Fibroblast of lung (primary cell): ENCODE data around the gene CEP97. TPM values are rescaled to one million over a fixed set of nuclear protein-coding genes. Genes with fewer than 3 reads are reported as not detected.

Experiments
- DNase-seq, 2 donors: peaks; one replicate each; pipeline versions ENCODE4 v3.0.0 to v3.0.0-alpha.2; 2010; ENCODE audit warnings: low read depth in 2 of 2
- H2AFZ ChIP-seq: 2 replicates; pipeline ENCODE4 v1.5.1; 2012; ENCODE audit warnings: low read length, control low read depth, inconsistent platforms
- H3K27ac ChIP-seq: 2 replicates; pipeline ENCODE4 v1.5.1; 2011; ENCODE audit warnings: low read length, control low read depth; ENCODE audit not compliant: insufficient read depth
- H3K27me3 ChIP-seq: 2 replicates; pipeline ENCODE4 v1.5.1; 2011; ENCODE audit warnings: mild to moderate bottlenecking, low read length; ENCODE audit not compliant: control insufficient read depth, insufficient read depth
- H3K36me3 ChIP-seq: 2 replicates; pipeline ENCODE4 v1.5.1; 2011; ENCODE audit warnings: low read length; ENCODE audit not compliant: control insufficient read depth, insufficient read depth
- H3K4me1 ChIP-seq: 2 replicates; pipeline ENCODE4 v1.5.1; 2011; ENCODE audit warnings: low read length; ENCODE audit not compliant: control insufficient read depth, insufficient read depth; ENCODE audit errors: extremely low read depth
- H3K4me2 ChIP-seq: 2 replicates; pipeline ENCODE4 v1.5.1; 2011; ENCODE audit warnings: low read length, control low read depth; ENCODE audit not compliant: insufficient read depth; ENCODE audit errors: extremely low read depth
- H3K4me3 ChIP-seq, 4 experiments: fragments of 200-600 bp in 1 of 4; sonication (generic) in 1 of 4; replicated peaks in 1 of 4; 2 replicates each; pipeline ENCODE4 v1.5.1; 2011 to 2016; ENCODE audit warnings: low read length in 4 of 4, low read depth in 3 of 4, mild to moderate bottlenecking in 3 of 4, control low read depth in 2 of 4, inconsistent platforms in 1 of 4, mixed read lengths in 1 of 4; ENCODE audit not compliant: insufficient read depth in 1 of 4; ENCODE audit errors: control extremely low read depth in 1 of 4
- H3K79me2 ChIP-seq: 2 replicates; pipeline ENCODE4 v1.5.1; 2012; ENCODE audit warnings: mild to moderate bottlenecking, low read length, inconsistent platforms; ENCODE audit not compliant: control insufficient read depth, insufficient read depth
- H3K9ac ChIP-seq: 2 replicates; pipeline ENCODE4 v1.5.1; 2011; ENCODE audit warnings: mild to moderate bottlenecking, low read length, control low read depth; ENCODE audit not compliant: insufficient read depth
- H3K9me3 ChIP-seq: 2 replicates; pipeline ENCODE4 v1.5.1; 2012; ENCODE audit warnings: low read depth, low read length; ENCODE audit not compliant: control insufficient read depth, insufficient read depth
- H4K20me1 ChIP-seq: 2 replicates; pipeline ENCODE4 v1.5.1; 2011; ENCODE audit warnings: low read length; ENCODE audit not compliant: control insufficient read depth, insufficient read depth; ENCODE audit errors: extremely low read depth
- CTCF ChIP-seq, 2 donors: IDR thresholded peaks in 1 of 2; conservative IDR thresholded peaks in 1 of 2; 1 replicate in 1 of 2; 2 replicates in 1 of 2; pipeline ENCODE4 v1.5.1; 2011 to 2012; ENCODE audit warnings: low read length in 2 of 2, control low read depth in 1 of 2, inconsistent platforms in 1 of 2, low read depth in 1 of 2, mild to moderate bottlenecking in 1 of 2
- EZH2 ChIP-seq: IDR thresholded peaks from 2 replicates; pipeline ENCODE4 v1.5.1; 2012; ENCODE audit warnings: low read length, control low read depth, mild to moderate bottlenecking; ENCODE audit errors: missing control alignments
- polyA plus RNA-seq, 2 donors: library from polyadenylated mRNA; depleted of rRNA in 1 of 2; stranded (reverse) in 1 of 2; unstranded in 1 of 2; fragments of >200 nt; gene quantifications; 2 replicates each; pipeline ENCODE4 v1.2.1, GENCODE V29; 2011 to 2012; ENCODE audit warnings: missing spikeins in 1 of 2
- total RNA-seq: library from RNA; depleted of rRNA; stranded (reverse); fragments of >200 nt; gene quantifications from 2 replicates; pipeline ENCODE4 v1.2.1, GENCODE V29; 2014

CEP97 gene
- total and polyA plus RNA-seq, 2 donors (not counting 1 experiment from before 2014, with no cell fraction given) = 2.0 to 10.1 TPM

- DNase-seq = no peak
- Histone ChIP-seq H3K4me1 (peaks cover 9% of the 10 kb centered on the region), H2AFZ (no peak overlapping the region), H4K20me1 (no peaks in the 10 kb centered on the region), H3K27ac (no peak overlapping the region), H3K36me3 (peaks cover 20% of the 10 kb centered on the region), H3K4me3 (no peak overlapping the region), H3K9me3 (no peaks in the 10 kb centered on the region), H3K27me3 (no peaks in the 10 kb centered on the region), H3K79me2 (peaks cover 42% of the 10 kb centered on the region), H3K4me2 (no peak overlapping the region), H3K9ac (no peak overlapping the region)
- TF ChIP-seq EZH2 (no peak), CTCF (conservative IDR thresholded peaks at IDR 0.05 in 1 of 2, IDR thresholded peaks at IDR 0.05 in 1 of 2; ENCODE audit: low read depth in 1 of 2, low read length in 2 of 2) (no peak)
Observed at GRCh38 chr3:101680466-101680865, 43.9 kb upstream of the CEP97 start.

- peaks cover 45% of the 10 kb centered on the region for H3K79me2 ChIP-seq
- no peak for DNase-seq
- H4K20me1 ChIP-seq = no peaks in the 10 kb centered on the region
- H3K27me3 ChIP-seq = no peaks in the 10 kb centered on the region
- peak overlapping the region; percentile 97 for H3K4me2 ChIP-seq
- H3K9ac ChIP-seq = peak overlapping the region; percentile 87
- no peaks in the 10 kb centered on the region for H3K9me3 ChIP-seq
- peaks cover 6% of the 10 kb centered on the region for H3K4me1 ChIP-seq
- TF ChIP-seq EZH2 (no peak), CTCF (conservative IDR thresholded peaks at IDR 0.05 in 1 of 2, IDR thresholded peaks at IDR 0.05 in 1 of 2; ENCODE audit: low read depth in 1 of 2, low read length in 2 of 2) (no peak)
- H3K4me3 ChIP-seq = peak overlapping the region; percentile 46 to 99 (median 70)
- peak overlapping the region; percentile 93 for H3K27ac ChIP-seq
- H2AFZ ChIP-seq = no peak overlapping the region
- peaks cover 18% of the 10 kb centered on the region for H3K36me3 ChIP-seq
Observed at GRCh38 chr3:101685050-101685400, 39.4 kb upstream of the CEP97 start.

- Histone ChIP-seq H3K4me3 (peak overlapping the region; percentile 46 to 99 (median 70)), H3K9me3 (no peaks in the 10 kb centered on the region), H3K4me1 (peaks cover 6% of the 10 kb centered on the region), H3K79me2 (peaks cover 45% of the 10 kb centered on the region), H3K36me3 (peaks cover 12% of the 10 kb centered on the region), H2AFZ (no peak overlapping the region), H3K27me3 (no peaks in the 10 kb centered on the region), H4K20me1 (no peaks in the 10 kb centered on the region), H3K9ac (peak overlapping the region; percentile 87), H3K27ac (peak overlapping the region; percentile 93), H3K4me2 (peak overlapping the region; percentile 97)
- no peak for DNase-seq
- TF ChIP-seq EZH2 (no peak), CTCF (conservative IDR thresholded peaks at IDR 0.05 in 1 of 2, IDR thresholded peaks at IDR 0.05 in 1 of 2; ENCODE audit: low read depth in 1 of 2, low read length in 2 of 2) (no peak)
Observed at GRCh38 chr3:101685870-101686307, 38.5 kb upstream of the CEP97 start.
